B cell (primary cell): ENCODE measurements around the gene MYL7.
"Not testable (repeated sequence)": the region's sequence is repeated elsewhere in the genome, so short reads cannot be mapped to it uniquely, and the experiment has no call there.

Experiments used
- CTCF ChIP-seq: fragments of 200-600 bp; IDR thresholded peaks from one replicate; pipeline ENCODE4 v1.8.0; 2022; ENCODE audit warnings: antibody characterized with exemption, mild to moderate bottlenecking
- EZH2 ChIP-seq: IDR thresholded peaks from 2 replicates; pipeline ENCODE4 v1.6.1; 2012; ENCODE audit warnings: borderline replicate concordance, low read depth, mild to moderate bottlenecking, moderate library complexity, low read length; ENCODE audit not compliant: insufficient read depth, poor library complexity, severe bottlenecking

DNA sequence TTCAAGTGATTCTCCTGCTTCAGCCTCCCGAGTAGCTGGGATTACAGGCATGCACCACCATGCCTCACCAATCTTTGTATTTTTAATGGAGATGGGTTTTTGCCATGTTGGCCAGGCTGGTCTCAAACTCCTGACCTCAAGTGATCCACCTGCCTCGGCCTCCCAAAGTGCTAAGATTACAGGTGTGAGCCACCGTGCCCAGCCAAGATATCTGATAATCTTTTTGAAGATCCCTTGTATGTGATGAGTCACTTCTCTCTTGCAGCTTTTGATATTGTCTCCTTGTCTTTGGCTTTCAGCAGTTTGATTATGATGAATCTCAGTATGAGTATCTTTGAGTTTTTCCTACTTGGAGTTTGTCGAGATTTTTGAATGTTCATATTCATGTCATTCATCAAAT lies 14.6 kb downstream of the MYL7 start:
- not testable (repeated sequence) for TF ChIP-seq CTCF, EZH2
